Measurements from ENCODE around the gene TBC1D10A.
A peak's percentile ranks its signal among the peaks of the same experiment; 100 is the strongest.

Gene TBC1D10A

GRCh38 chr22:30289980-30290313 lies 36.8 kb downstream of the TBC1D10A start:
- TF ChIP-seq GABPA (IDR thresholded peaks at IDR 0.05; ENCODE audit: low read depth) = no peak
- TF ChIP-seq CTCF (IDR thresholded peaks at IDR 0.05; ENCODE audit: insufficient read depth, low read length) = no peak
- no peak for TF ChIP-seq SPI1 (IDR thresholded peaks at IDR 0.05; ENCODE audit: borderline replicate concordance, low read depth)
- TF ChIP-seq REST (IDR thresholded peaks at IDR 0.05; ENCODE audit: insufficient replicate concordance, low read depth) = no peak
- no peak for TF ChIP-seq POLR2AphosphoS5 (IDR thresholded peaks at IDR 0.05; ENCODE audit: low read depth)
- DNase-seq (ENCODE audit: low read depth in 1 of 2, low spot score in 1 of 2) = no peak
- Histone ChIP-seq H3K27ac (replicated peaks) (no peak overlapping the region), H3K4me3 (replicated peaks; ENCODE audit: insufficient read depth, low read length) (peak overlapping the region; percentile 63), H3K27me3 (ENCODE audit: insufficient read depth, poor library complexity, severe bottlenecking) (no peaks in the 10 kb centered on the region)

DNA sequence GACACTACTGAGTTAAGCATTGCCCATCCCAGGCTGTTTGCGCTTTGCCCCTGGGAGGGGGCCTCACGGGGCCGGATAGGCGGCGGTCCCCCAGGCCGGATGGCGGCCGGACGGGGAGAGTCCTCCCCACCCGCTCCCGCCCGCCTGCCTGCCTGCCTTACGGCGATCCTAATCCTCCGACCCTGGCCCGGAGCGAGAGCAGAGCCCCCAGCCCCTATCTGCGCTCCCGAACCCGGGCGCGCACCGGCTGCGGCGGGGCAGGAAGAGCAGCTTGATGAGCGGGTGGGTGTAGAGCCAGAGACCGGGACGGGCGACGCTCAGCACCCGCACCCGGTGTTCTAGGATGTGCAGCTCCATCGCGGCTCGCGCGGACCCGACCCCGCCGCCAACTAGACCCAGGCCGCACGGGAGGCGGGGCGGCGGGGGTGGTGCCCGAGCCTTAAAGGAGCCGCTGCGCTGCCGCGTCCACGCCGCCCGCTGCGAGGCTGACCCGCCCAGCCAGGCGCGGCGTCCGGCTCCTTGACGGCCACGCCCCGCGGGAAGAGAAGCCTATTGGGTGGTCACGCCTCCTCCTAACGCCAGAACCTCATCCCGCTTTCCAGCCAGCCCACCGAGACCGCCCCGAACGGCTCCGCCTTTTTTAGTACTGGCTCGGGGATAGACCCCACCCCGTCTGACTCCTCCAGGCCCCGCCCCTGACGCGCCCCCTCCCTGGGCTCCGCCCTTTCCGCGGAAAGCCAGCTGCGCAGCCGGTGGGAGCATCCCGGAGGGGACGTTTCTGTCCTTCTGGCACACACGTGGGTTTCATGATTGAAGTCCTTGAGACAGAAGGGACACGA lies 37.4 kb downstream of the TBC1D10A start, which contains the start of gene CASTOR1:
CASTOR1 (minus strand) TSS at position 365 of the 839 bp plus-strand sequence; CDS start at position 357, 8 bp downstream.
- TF ChIP-seq GABPA (IDR thresholded peaks at IDR 0.05; ENCODE audit: low read depth) = no peak
- no peak for TF ChIP-seq SPI1 (IDR thresholded peaks at IDR 0.05; ENCODE audit: borderline replicate concordance, low read depth)
- no peak for TF ChIP-seq CTCF (IDR thresholded peaks at IDR 0.05; ENCODE audit: insufficient read depth, low read length)
- TF ChIP-seq REST (IDR thresholded peaks at IDR 0.05; ENCODE audit: insufficient replicate concordance, low read depth) = no peak
- no peak for TF ChIP-seq POLR2AphosphoS5 (IDR thresholded peaks at IDR 0.05; ENCODE audit: low read depth)
- Histone ChIP-seq H3K4me3 (replicated peaks; ENCODE audit: insufficient read depth, low read length) (peak within 1 kb of the TSS; percentile 63), H3K27ac (replicated peaks) (no peak within 1 kb of the TSS), H3K27me3 (ENCODE audit: insufficient read depth, poor library complexity, severe bottlenecking) (no peaks in the 10 kb centered on the region)
- peak; percentile 63 to 67 for DNase-seq (ENCODE audit: low read depth in 1 of 2, low spot score in 1 of 2)

- H3K27ac ChIP-seq (replicated peaks) = no peak overlapping the region
- TF ChIP-seq POLR2AphosphoS5 (IDR thresholded peaks at IDR 0.05; ENCODE audit: low read depth) (no peak), REST (IDR thresholded peaks at IDR 0.05; ENCODE audit: insufficient replicate concordance, low read depth) (no peak), GABPA (IDR thresholded peaks at IDR 0.05; ENCODE audit: low read depth) (no peak), CTCF (IDR thresholded peaks at IDR 0.05; ENCODE audit: insufficient read depth, low read length) (no peak), SPI1 (IDR thresholded peaks at IDR 0.05; ENCODE audit: borderline replicate concordance, low read depth) (no peak)
- DNase-seq (ENCODE audit: low read depth in 1 of 2, low spot score in 1 of 2) = no peak
These were observed 38.2 kb downstream of the TBC1D10A start for GRCh38 chr22:30288419-30289140.

More at GRCh38 chr22:30288419-30289140, 38.2 kb downstream of the TBC1D10A start:
- no peaks in the 10 kb centered on the region for H3K27me3 ChIP-seq (ENCODE audit: insufficient read depth, poor library complexity, severe bottlenecking)
- H3K4me3 ChIP-seq (replicated peaks; ENCODE audit: insufficient read depth, low read length) = peak overlapping the region; percentile 63
